HepG2 (cell line): ENCODE data around the gene OLFM2. TPM values are rescaled to one million over a fixed set of nuclear protein-coding genes. Genes with fewer than 3 reads are reported as not detected.

Source experiments
- FLYWCH1 ChIP-seq: sonication (generic); formaldehyde crosslinking; IDR thresholded peaks from 2 replicates; pipeline ENCODE4 v1.8.1; 2023; ENCODE audit warnings: mild to moderate bottlenecking, missing genetic modification reagents
- JUN ChIP-seq: sonication (generic); formaldehyde crosslinking; IDR thresholded peaks from 2 replicates; pipeline ENCODE4 v1.4.0; 2020; ENCODE audit warnings: mild to moderate bottlenecking, missing genetic modification reagents
- KDM1A ChIP-seq: IDR thresholded peaks from 2 replicates; pipeline ENCODE4 v1.6.1; 2016; ENCODE audit warnings: missing compliant biosample characterization
- RBFOX2 ChIP-seq: fragments of 200-400 bp; formaldehyde crosslinking; IDR thresholded peaks from 2 replicates; pipeline ENCODE4 v1.6.1; 2017; ENCODE audit warnings: low read depth, mild to moderate bottlenecking, low read length
- SALL1 ChIP-seq: sonication (generic); formaldehyde crosslinking; IDR thresholded peaks from 2 replicates; pipeline ENCODE4 v1.8.0; 2022; ENCODE audit warnings: mild to moderate bottlenecking, missing genetic modification reagents
- ZMAT3 ChIP-seq: sonication (generic); formaldehyde crosslinking; conservative IDR thresholded peaks from 2 replicates; pipeline ENCODE4 v1.7.0; 2021; ENCODE audit warnings: missing genetic modification reagents
- ZNF263 ChIP-seq: sonication (generic); formaldehyde crosslinking; IDR thresholded peaks from 2 replicates; pipeline ENCODE4 v1.4.0; 2020; ENCODE audit warnings: missing genetic modification reagents
- ZNF572 ChIP-seq: sonication (generic); formaldehyde crosslinking; IDR thresholded peaks from 2 replicates; pipeline ENCODE4 v1.5.1; 2020; ENCODE audit warnings: mild to moderate bottlenecking, missing genetic modification reagents
- ZNF660 ChIP-seq: sonication (generic); formaldehyde crosslinking; IDR thresholded peaks from 2 replicates; pipeline ENCODE4 v1.5.1; 2020; ENCODE audit warnings: mild to moderate bottlenecking, low read depth, missing genetic modification reagents, borderline replicate concordance
- ZNF83 ChIP-seq: sonication (generic); formaldehyde crosslinking; IDR thresholded peaks from 2 replicates; pipeline ENCODE4 v1.4.0; 2020; ENCODE audit warnings: missing genetic modification reagents, mild to moderate bottlenecking, borderline replicate concordance
- polyA plus RNA-seq, 8 experiments: library from polyadenylated mRNA; depleted of rRNA in 3 of 8; stranded (reverse) in 7 of 8; unstranded in 1 of 8; fragments of >200 nt; fragmentation: Illumina TruSeq in 4 of 8; extraction: Trizol in 4 of 8; gene quantifications; 2 replicates each; pipeline versions ENCODE4 v1.2.1 to v1.2.3, GENCODE V29; 2011 to 2016; ENCODE audit warnings: low read depth in 4 of 8, missing spikeins in 1 of 8, mixed read lengths in 1 of 8; ENCODE audit not compliant: insufficient read depth in 1 of 8
- total RNA-seq, 5 experiments: library from RNA; depleted of rRNA; stranded (reverse); fragments of >200 nt; fragmentation: Illumina TruSeq; extraction: Trizol; gene quantifications; 2 replicates each; pipeline ENCODE4 v1.2.3, GENCODE V29; 2016; ENCODE audit warnings: low read depth in 1 of 5
- TF ChIP-seq, protein P1 (sequence below): sonication (generic); formaldehyde crosslinking; IDR thresholded peaks from 2 replicates; pipeline ENCODE4 v1.9.0; 2021; ENCODE audit warnings: missing genetic modification reagents, mild to moderate bottlenecking, borderline replicate concordance
- TF ChIP-seq, protein P2 (sequence below): sonication (generic); formaldehyde crosslinking; IDR thresholded peaks from 2 replicates; pipeline ENCODE4 v1.4.0; 2020; ENCODE audit warnings: missing genetic modification reagents, borderline replicate concordance
- TF ChIP-seq, protein P3 (sequence below): sonication (generic); formaldehyde crosslinking; IDR thresholded peaks from 2 replicates; pipeline ENCODE4 v1.8.0; 2022; ENCODE audit warnings: mild to moderate bottlenecking, missing genetic modification reagents
- TF ChIP-seq, protein P4 (sequence below): sonication (generic); formaldehyde crosslinking; IDR thresholded peaks from 2 replicates; pipeline ENCODE4 v1.4.0; 2020; ENCODE audit warnings: missing genetic modification reagents, mild to moderate bottlenecking, borderline replicate concordance
- TF ChIP-seq, protein P5 (sequence below): IDR thresholded peaks from 2 replicates; pipeline ENCODE4 v1.6.1; 2016; ENCODE audit warnings: missing compliant biosample characterization, missing genetic modification reagents, borderline replicate concordance
- TF ChIP-seq, protein P6 (sequence below): sonication (generic); formaldehyde crosslinking; IDR thresholded peaks from 2 replicates; pipeline ENCODE4 v1.5.0; 2020; ENCODE audit warnings: mild to moderate bottlenecking, missing genetic modification reagents, borderline replicate concordance

The OLFM2 gene
- total and polyA plus RNA-seq, 2 of the 13 experiments (the other 11 are each of a cell fraction or from before 2014, with no cell fraction given), result 0.20 to 0.51 TPM

DNA sequence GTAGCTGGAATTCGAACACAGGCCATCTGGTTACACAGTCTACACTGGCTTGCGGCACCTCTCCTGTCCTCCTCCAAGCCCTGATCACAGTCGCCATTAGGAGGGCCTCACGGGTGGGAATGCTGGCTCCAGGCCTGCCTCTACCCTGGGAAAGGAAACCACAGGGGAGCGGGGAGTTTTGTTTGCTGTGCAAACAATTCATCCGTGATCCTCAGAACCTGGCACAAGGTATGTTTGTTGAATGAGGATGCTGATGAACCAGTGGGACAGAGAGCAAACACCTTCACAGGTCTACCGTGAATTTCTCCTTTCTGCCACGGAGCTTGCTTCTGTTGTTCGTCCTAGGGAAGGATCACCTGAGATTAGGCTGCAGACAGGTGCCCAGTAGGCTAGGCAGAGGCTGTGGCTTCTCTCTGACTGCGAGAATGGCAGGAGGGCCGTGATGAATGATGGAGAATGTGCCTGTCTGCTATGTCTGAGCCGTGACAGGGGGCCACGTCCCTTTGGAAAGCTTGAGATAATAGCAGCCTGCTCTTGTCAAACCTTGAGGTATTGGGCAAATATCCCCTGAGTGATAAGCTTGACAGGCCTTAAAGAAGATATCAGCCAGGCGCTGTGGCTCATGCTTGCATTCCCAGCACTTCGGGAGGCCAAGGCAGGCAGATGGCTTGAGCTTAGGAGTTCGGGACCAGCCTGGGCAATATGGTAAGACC lies 64.5 kb downstream of the OLFM2 start (continued):
- TF ChIP-seq, protein P1, sequence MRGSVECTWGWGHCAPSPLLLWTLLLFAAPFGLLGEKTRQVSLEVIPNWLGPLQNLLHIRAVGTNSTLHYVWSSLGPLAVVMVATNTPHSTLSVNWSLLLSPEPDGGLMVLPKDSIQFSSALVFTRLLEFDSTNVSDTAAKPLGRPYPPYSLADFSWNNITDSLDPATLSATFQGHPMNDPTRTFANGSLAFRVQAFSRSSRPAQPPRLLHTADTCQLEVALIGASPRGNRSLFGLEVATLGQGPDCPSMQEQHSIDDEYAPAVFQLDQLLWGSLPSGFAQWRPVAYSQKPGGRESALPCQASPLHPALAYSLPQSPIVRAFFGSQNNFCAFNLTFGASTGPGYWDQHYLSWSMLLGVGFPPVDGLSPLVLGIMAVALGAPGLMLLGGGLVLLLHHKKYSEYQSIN (CRISPR knock-in tag), result no peak
- TF ChIP-seq ZNF263 (CRISPR knock-in tag), result no peak
- no peak for TF ChIP-seq ZNF83 (CRISPR knock-in tag)
- TF ChIP-seq KDM1A (CRISPR knock-in tag), result 0 out of 2 replicates have a peak, but pooled peaks have one; percentile 41
- TF ChIP-seq ZMAT3 (CRISPR knock-in tag), result no peak
- TF ChIP-seq RBFOX2, result no peak
- TF ChIP-seq, protein P2, sequence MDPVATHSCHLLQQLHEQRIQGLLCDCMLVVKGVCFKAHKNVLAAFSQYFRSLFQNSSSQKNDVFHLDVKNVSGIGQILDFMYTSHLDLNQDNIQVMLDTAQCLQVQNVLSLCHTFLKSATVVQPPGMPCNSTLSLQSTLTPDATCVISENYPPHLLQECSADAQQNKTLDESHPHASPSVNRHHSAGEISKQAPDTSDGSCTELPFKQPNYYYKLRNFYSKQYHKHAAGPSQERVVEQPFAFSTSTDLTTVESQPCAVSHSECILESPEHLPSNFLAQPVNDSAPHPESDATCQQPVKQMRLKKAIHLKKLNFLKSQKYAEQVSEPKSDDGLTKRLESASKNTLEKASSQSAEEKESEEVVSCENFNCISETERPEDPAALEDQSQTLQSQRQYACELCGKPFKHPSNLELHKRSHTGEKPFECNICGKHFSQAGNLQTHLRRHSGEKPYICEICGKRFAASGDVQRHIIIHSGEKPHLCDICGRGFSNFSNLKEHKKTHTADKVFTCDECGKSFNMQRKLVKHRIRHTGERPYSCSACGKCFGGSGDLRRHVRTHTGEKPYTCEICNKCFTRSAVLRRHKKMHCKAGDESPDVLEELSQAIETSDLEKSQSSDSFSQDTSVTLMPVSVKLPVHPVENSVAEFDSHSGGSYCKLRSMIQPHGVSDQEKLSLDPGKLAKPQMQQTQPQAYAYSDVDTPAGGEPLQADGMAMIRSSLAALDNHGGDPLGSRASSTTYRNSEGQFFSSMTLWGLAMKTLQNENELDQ (CRISPR knock-in tag), result no peak
- no peak for TF ChIP-seq ZNF572
- TF ChIP-seq, protein P3, sequence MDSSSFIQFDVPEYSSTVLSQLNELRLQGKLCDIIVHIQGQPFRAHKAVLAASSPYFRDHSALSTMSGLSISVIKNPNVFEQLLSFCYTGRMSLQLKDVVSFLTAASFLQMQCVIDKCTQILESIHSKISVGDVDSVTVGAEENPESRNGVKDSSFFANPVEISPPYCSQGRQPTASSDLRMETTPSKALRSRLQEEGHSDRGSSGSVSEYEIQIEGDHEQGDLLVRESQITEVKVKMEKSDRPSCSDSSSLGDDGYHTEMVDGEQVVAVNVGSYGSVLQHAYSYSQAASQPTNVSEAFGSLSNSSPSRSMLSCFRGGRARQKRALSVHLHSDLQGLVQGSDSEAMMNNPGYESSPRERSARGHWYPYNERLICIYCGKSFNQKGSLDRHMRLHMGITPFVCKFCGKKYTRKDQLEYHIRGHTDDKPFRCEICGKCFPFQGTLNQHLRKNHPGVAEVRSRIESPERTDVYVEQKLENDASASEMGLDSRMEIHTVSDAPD (CRISPR knock-in tag), result no peak
- TF ChIP-seq JUN (CRISPR knock-in tag), result no peak
- TF ChIP-seq, protein P4, sequence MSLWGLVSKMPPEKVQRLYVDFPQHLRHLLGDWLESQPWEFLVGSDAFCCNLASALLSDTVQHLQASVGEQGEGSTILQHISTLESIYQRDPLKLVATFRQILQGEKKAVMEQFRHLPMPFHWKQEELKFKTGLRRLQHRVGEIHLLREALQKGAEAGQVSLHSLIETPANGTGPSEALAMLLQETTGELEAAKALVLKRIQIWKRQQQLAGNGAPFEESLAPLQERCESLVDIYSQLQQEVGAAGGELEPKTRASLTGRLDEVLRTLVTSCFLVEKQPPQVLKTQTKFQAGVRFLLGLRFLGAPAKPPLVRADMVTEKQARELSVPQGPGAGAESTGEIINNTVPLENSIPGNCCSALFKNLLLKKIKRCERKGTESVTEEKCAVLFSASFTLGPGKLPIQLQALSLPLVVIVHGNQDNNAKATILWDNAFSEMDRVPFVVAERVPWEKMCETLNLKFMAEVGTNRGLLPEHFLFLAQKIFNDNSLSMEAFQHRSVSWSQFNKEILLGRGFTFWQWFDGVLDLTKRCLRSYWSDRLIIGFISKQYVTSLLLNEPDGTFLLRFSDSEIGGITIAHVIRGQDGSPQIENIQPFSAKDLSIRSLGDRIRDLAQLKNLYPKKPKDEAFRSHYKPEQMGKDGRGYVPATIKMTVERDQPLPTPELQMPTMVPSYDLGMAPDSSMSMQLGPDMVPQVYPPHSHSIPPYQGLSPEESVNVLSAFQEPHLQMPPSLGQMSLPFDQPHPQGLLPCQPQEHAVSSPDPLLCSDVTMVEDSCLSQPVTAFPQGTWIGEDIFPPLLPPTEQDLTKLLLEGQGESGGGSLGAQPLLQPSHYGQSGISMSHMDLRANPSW, result no peak
- TF ChIP-seq, protein P5, sequence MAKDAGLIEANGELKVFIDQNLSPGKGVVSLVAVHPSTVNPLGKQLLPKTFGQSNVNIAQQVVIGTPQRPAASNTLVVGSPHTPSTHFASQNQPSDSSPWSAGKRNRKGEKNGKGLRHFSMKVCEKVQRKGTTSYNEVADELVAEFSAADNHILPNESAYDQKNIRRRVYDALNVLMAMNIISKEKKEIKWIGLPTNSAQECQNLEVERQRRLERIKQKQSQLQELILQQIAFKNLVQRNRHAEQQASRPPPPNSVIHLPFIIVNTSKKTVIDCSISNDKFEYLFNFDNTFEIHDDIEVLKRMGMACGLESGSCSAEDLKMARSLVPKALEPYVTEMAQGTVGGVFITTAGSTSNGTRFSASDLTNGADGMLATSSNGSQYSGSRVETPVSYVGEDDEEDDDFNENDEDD, result 0 out of 2 replicates have a peak, but pooled peaks have one; percentile 16
- peak; percentile 68 for TF ChIP-seq SALL1
- TF ChIP-seq, protein P6, sequence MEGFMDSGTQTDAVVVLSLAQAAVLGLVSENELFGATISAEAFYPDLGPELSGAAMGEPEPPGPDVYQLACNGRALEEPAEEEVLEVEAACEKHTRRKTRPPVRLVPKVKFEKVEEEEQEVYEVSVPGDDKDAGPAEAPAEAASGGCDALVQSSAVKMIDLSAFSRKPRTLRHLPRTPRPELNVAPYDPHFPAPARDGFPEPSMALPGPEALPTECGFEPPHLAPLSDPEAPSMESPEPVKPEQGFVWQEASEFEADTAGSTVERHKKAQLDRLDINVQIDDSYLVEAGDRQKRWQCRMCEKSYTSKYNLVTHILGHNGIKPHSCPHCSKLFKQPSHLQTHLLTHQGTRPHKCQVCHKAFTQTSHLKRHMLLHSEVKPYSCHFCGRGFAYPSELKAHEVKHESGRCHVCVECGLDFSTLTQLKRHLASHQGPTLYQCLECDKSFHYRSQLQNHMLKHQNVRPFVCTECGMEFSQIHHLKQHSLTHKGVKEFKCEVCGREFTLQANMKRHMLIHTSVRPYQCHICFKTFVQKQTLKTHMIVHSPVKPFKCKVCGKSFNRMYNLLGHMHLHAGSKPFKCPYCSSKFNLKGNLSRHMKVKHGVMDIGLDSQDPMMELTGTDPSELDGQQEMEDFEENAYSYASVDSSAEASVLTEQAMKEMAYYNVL (CRISPR knock-in tag), result peak; percentile 40; the same call in 1 of the 2 replicates
- TF ChIP-seq ZNF660 (CRISPR knock-in tag), result no peak
- no peak for TF ChIP-seq FLYWCH1 (CRISPR knock-in tag)
